GM20000 (cell line): ENCODE measurements around the gene SPOCK1.

Experiments used
- DNase-seq: peaks from one replicate; pipeline ENCODE4 v3.0.0; 2012; ENCODE audit warnings: low spot score
- TF ChIP-seq, protein P1 (sequence below): IDR thresholded peaks from 2 replicates; pipeline ENCODE4 v1.5.1; 2012; ENCODE audit warnings: mild to moderate bottlenecking, control low read depth; ENCODE audit errors: extremely low read depth, missing control alignments

Gene SPOCK1

DNA sequence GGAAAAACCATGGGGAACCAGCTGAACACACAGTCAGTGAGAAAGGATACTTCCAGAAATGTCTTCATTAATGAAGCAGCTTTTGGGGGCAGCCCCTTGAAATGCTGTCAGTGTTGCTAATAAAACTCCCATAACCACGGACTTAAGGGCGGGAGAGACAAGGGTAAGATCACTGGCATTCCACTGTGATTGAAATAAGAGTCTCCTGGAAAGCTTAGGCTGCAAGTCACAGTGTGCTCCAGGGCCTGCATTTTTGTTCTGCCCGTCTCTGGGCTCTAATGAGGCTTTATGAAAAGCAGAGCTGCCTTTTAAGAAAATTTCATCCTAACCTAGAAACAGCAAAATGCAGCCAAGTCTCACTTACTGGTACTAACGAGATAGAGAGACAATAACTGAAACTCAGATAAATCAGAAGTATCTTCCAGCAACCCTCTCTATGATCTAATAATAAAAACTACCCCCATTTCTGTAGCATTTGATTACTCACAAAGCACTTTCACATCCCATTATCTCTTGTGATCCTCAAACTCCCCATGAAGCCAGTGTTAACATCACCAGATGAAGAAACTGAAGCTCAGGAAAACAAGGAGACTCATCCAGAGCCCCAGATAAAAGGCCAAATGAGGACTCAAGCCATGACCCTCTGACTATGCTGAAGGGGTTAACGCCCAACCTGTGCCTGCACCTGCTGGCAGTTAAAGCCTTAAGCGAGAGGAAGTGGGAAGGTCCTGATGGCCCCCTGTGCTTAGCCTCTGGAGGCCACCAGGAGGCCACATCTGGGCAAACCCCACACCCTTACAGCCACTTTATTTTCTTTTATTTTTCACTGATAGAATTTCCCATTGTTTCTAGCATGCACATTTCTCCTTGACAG, 37.5 kb downstream of the SPOCK1 start:
- TF ChIP-seq, protein P1, sequence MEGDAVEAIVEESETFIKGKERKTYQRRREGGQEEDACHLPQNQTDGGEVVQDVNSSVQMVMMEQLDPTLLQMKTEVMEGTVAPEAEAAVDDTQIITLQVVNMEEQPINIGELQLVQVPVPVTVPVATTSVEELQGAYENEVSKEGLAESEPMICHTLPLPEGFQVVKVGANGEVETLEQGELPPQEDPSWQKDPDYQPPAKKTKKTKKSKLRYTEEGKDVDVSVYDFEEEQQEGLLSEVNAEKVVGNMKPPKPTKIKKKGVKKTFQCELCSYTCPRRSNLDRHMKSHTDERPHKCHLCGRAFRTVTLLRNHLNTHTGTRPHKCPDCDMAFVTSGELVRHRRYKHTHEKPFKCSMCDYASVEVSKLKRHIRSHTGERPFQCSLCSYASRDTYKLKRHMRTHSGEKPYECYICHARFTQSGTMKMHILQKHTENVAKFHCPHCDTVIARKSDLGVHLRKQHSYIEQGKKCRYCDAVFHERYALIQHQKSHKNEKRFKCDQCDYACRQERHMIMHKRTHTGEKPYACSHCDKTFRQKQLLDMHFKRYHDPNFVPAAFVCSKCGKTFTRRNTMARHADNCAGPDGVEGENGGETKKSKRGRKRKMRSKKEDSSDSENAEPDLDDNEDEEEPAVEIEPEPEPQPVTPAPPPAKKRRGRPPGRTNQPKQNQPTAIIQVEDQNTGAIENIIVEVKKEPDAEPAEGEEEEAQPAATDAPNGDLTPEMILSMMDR, result no peak
- no peak for DNase-seq

DNA sequence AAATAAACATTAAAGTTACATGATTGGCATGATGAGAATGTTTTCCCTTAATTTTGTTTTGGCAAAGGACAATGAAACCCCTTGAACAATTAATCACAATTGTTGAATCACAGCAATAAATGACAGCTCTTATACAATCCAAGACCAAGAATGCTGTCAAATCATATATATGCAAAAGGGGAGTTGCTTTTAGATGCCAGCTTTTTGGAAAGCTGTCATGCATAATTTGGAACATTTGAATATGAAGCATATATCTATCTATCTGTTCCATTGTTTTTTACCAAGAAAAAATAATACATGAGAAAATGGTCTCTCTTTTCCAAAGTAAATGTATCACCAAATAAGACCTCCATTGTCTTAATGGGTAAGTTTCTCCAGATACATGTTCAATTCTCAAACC, 44.5 kb downstream of the SPOCK1 start:
- DNase-seq, result no peak
- TF ChIP-seq, protein P1, result no peak

DNA sequence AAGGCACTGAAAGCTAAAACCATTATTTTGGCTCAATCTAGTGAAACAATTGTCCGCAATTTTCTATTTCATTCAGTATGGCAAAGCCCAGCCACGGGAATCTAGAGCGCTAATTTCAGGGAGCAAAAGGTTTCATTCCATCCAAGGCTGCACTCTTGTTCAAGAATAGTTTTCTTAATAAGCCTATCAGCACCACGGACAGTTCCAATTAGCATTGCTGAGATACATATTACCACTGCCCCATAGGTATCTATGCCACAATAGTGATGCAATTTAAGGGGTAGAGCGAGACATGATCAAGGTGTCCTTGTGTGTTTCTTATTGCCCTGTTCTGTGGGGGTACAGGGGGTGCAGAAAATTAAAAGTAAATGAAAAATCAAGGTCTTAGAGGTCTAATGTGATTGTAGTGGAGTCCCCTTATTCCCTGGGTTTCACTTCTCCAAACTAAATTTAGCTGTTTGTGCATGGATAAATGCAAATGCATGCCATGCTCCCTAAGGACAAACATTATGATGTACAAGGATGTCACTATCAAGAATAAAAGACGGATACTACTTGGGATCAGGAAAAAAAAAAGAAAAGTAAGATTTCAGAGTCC, 45.5 kb downstream of the SPOCK1 start:
- TF ChIP-seq, protein P1, result no peak
- DNase-seq, result no peak

DNA sequence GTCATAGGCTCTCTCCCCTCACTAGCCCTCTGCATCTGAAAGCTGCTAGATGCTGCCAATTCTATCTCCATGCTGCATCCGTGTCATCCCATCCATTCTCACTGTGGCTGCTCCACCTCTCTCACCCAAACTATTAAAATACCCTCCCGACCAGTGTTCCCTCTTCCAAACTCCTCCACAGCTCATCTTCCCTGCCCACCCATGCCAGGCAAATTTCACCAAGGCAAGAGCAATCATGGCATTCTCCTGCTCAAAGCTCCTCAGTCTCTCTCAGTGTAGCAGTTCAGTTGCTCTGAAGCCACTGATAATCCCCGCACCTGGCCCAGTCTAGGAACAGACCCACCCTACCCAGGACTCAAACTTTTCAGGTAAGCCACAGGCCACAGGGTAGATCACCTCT, 48.4 kb downstream of the SPOCK1 start:
- DNase-seq, result no peak
- TF ChIP-seq, protein P1, result no peak

DNA sequence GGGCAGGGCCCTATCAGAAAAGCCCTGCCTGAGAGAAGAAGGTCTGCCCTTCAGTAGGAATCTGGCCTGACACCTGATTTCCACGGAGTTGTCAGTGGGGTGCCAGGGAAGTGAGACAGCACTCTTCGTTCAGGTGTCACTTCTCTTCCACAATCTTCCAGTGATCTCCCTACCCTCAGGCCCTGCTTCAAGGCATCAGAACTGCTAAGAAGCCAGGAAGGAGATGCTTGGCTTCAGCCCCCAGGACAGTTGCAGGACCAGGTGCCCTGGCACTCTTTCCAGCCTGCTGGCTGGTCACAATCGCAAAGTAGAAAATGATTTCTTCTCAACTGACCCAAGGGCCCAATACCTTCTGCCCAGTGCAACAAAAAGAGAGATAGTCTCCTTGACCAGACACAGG, 50.3 kb downstream of the SPOCK1 start:
- TF ChIP-seq, protein P1, result no peak
- DNase-seq, result no peak

DNA sequence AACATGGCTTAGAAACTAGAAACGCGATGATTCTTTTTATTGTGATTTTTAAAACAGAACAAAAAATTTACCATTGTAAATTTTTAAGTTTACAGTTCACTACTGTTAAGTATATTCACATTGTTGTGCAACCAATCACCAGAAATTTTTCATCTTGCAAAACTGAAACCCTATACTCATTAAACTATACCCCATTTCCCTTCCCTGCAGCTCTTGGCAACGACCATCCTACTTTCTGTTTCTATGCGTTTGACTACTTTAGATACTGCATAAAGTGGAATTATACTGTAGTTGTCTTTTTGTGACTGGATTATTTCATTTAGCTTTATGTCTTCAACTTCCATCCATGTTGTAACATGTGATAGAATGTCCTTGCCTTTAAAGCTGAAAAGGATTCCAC, 52.5 kb downstream of the SPOCK1 start:
- no peak for DNase-seq
- TF ChIP-seq, protein P1, result no peak

DNA sequence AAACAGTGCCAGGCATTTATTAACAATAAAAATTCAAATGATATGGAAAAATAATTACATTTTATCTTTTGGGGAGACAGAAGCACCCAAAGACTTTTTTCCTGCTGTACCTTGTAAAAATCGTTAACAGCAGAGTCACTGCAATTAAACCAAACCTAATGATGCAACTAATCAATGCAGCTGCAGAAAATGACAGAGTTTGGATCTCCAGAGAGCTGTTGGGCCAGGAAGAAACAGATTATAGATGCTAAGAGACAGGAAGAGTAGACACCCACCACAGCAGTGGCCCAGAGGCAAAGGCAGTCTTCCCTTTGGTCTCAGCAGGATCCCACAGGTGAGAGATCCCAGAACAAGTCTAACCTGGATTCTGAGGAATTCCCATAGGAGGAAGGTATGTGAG, 53.0 kb downstream of the SPOCK1 start:
- DNase-seq, result no peak
- TF ChIP-seq, protein P1, result no peak
